GM18907 (cell line): Measurements from ENCODE around the gene POU6F2.

Source experiments
- ATAC-seq: cut with Tn5 transposase; IDR thresholded peaks from one replicate; pipeline ENCODE4 v1.9.1; 2021; ENCODE audit warnings: mild to moderate bottlenecking, moderate library complexity; ENCODE audit not compliant: unreplicated experiment

POU6F2 gene

GRCh38 chr7:39468261-39468660 is 490.6 kb downstream of the POU6F2 start:
- ATAC-seq, result no peak

GRCh38 chr7:39468808-39469374 is 491.2 kb downstream of the POU6F2 start:
- no peak for ATAC-seq

- ATAC-seq, result peak; percentile 48
Observed at GRCh38 chr7:39480901-39481300, 503.2 kb downstream of the POU6F2 start.

- ATAC-seq, result no peak
Observed at GRCh38 chr7:39488467-39489393, 511.0 kb downstream of the POU6F2 start.

GRCh38 chr7:39490296-39490695 is 512.6 kb downstream of the POU6F2 start:
- no peak for ATAC-seq

GRCh38 chr7:39493934-39494333 is 516.2 kb downstream of the POU6F2 start:
- ATAC-seq, result no peak

- no peak for ATAC-seq
Observed at GRCh38 chr7:39501358-39501757, 523.6 kb downstream of the POU6F2 start.

- no peak for ATAC-seq
Observed at GRCh38 chr7:39504963-39505362, 527.3 kb downstream of the POU6F2 start.

- peak; percentile 88 for ATAC-seq
Observed at GRCh38 chr7:39507866-39508551, 530.3 kb downstream of the POU6F2 start.

GRCh38 chr7:39509436-39509835 is 531.7 kb downstream of the POU6F2 start:
- ATAC-seq, result no peak

- ATAC-seq, result no peak
Observed at GRCh38 chr7:39509912-39510311, 532.2 kb downstream of the POU6F2 start.

GRCh38 chr7:39510864-39511354 is 533.2 kb downstream of the POU6F2 start:
- ATAC-seq, result no peak

- ATAC-seq, result no peak
Observed at GRCh38 chr7:39515534-39516228, 538.0 kb downstream of the POU6F2 start.

GRCh38 chr7:39516498-39516897 is 538.8 kb downstream of the POU6F2 start:
- ATAC-seq, result no peak

GRCh38 chr7:39517240-39517639 is 539.5 kb downstream of the POU6F2 start:
- no peak for ATAC-seq
